HepG2 (cell line): ENCODE measurements around the gene CDC42EP1. TPM values are rescaled to one million over a fixed set of nuclear protein-coding genes. Genes with fewer than 3 reads are reported as not detected.
A peak's percentile ranks its signal among the peaks of the same experiment; 100 is the strongest.

ENCODE experiments used
- DNMT3B ChIP-seq: conservative IDR thresholded peaks from 2 replicates; pipeline ENCODE4 v1.6.1; 2016; ENCODE audit warnings: missing biosample characterization, control low read depth
- DR1 ChIP-seq: sonication (generic); formaldehyde crosslinking; IDR thresholded peaks from 2 replicates; pipeline ENCODE4 v1.8.0; 2021; ENCODE audit warnings: mild to moderate bottlenecking, missing genetic modification reagents, inconsistent platforms
- ELF3 ChIP-seq: IDR thresholded peaks from 2 replicates; pipeline ENCODE4 v1.6.1; 2016; ENCODE audit warnings: missing genetic modification reagents, missing compliant biosample characterization
- FOXK1 ChIP-seq: sonication (generic); formaldehyde crosslinking; IDR thresholded peaks from 2 replicates; pipeline ENCODE4 v1.4.0; 2020; ENCODE audit warnings: low read depth, missing genetic modification reagents, borderline replicate concordance
- GTF3A ChIP-seq: sonication (generic); formaldehyde crosslinking; conservative IDR thresholded peaks from 2 replicates; pipeline ENCODE4 v1.4.0; 2020; ENCODE audit warnings: mild to moderate bottlenecking, missing genetic modification reagents
- HDAC1 ChIP-seq: sonication (generic); formaldehyde crosslinking; IDR thresholded peaks from 2 replicates; pipeline ENCODE4 v1.5.1; 2020; ENCODE audit warnings: mild to moderate bottlenecking, missing genetic modification reagents
- HHEX ChIP-seq: IDR thresholded peaks from 2 replicates; pipeline ENCODE4 v1.6.1; 2016; ENCODE audit warnings: control low read depth
- HOXD1 ChIP-seq: sonication (generic); formaldehyde crosslinking; IDR thresholded peaks from 2 replicates; pipeline ENCODE4 v1.5.0; 2020; ENCODE audit warnings: missing genetic modification reagents
- KMT2B ChIP-seq: IDR thresholded peaks from 2 replicates; pipeline ENCODE4 v1.6.1; 2016; ENCODE audit warnings: missing genetic modification reagents, missing compliant biosample characterization
- MEIS2 ChIP-seq: sonication (generic); formaldehyde crosslinking; IDR thresholded peaks from 2 replicates; pipeline ENCODE4 v1.9.0; 2021; ENCODE audit warnings: mild to moderate bottlenecking, missing genetic modification reagents
- NFKB2 ChIP-seq: sonication (generic); formaldehyde crosslinking; IDR thresholded peaks from 2 replicates; pipeline ENCODE4 v1.4.0; 2020; ENCODE audit warnings: missing genetic modification reagents, borderline replicate concordance
- RELA ChIP-seq: sonication (generic); formaldehyde crosslinking; IDR thresholded peaks from 2 replicates; pipeline ENCODE4 v1.4.0; 2020; ENCODE audit warnings: missing genetic modification reagents
- REPIN1 ChIP-seq: sonication (generic); formaldehyde crosslinking; IDR thresholded peaks from 2 replicates; pipeline ENCODE4 v1.8.0; 2022; ENCODE audit warnings: missing genetic modification reagents, low read depth, mild to moderate bottlenecking, borderline replicate concordance
- SALL1 ChIP-seq: sonication (generic); formaldehyde crosslinking; IDR thresholded peaks from 2 replicates; pipeline ENCODE4 v1.8.0; 2022; ENCODE audit warnings: mild to moderate bottlenecking, missing genetic modification reagents
- SAP130 ChIP-seq: IDR thresholded peaks from 2 replicates; pipeline ENCODE4 v1.6.1; 2016; ENCODE audit warnings: low read depth
- SP4 ChIP-seq: sonication (generic); formaldehyde crosslinking; IDR thresholded peaks from 2 replicates; pipeline ENCODE4 v1.8.1; 2023; ENCODE audit warnings: mild to moderate bottlenecking, missing genetic modification reagents
- ZFP36L2 ChIP-seq: sonication (generic); formaldehyde crosslinking; IDR thresholded peaks from 2 replicates; pipeline ENCODE4 v1.4.0; 2020; ENCODE audit warnings: missing genetic modification reagents
- ZNF235 ChIP-seq: sonication (generic); formaldehyde crosslinking; IDR thresholded peaks from 2 replicates; pipeline ENCODE4 v1.8.1; 2023; ENCODE audit warnings: mild to moderate bottlenecking, missing genetic modification reagents, borderline replicate concordance
- ZNF382 ChIP-seq: sonication (generic); formaldehyde crosslinking; IDR thresholded peaks from 2 replicates; pipeline ENCODE4 v1.5.0; 2020; ENCODE audit warnings: missing genetic modification reagents, mild to moderate bottlenecking, borderline replicate concordance
- polyA plus RNA-seq, 8 experiments: library from polyadenylated mRNA; depleted of rRNA in 3 of 8; stranded (reverse) in 7 of 8; unstranded in 1 of 8; fragments of >200 nt; fragmentation: Illumina TruSeq in 4 of 8; extraction: Trizol in 4 of 8; gene quantifications; 2 replicates each; pipeline versions ENCODE4 v1.2.1 to v1.2.3, GENCODE V29; 2011 to 2016; ENCODE audit warnings: low read depth in 4 of 8, missing spikeins in 1 of 8, mixed read lengths in 1 of 8; ENCODE audit not compliant: insufficient read depth in 1 of 8
- total RNA-seq, 5 experiments: library from RNA; depleted of rRNA; stranded (reverse); fragments of >200 nt; fragmentation: Illumina TruSeq; extraction: Trizol; gene quantifications; 2 replicates each; pipeline ENCODE4 v1.2.3, GENCODE V29; 2016; ENCODE audit warnings: low read depth in 1 of 5
- TF ChIP-seq, protein P1 (sequence below): IDR thresholded peaks from 2 replicates; pipeline ENCODE4 v1.6.1; 2016; ENCODE audit warnings: mild to moderate bottlenecking, missing biosample characterization, missing genetic modification reagents
- TF ChIP-seq, protein P2 (sequence below): sonication (generic); formaldehyde crosslinking; IDR thresholded peaks from 2 replicates; pipeline ENCODE4 v1.4.0; 2020; ENCODE audit warnings: missing genetic modification reagents, mild to moderate bottlenecking, borderline replicate concordance
- TF ChIP-seq, protein P3 (sequence below): sonication (generic); formaldehyde crosslinking; IDR thresholded peaks from 2 replicates; pipeline ENCODE4 v1.4.0; 2020; ENCODE audit warnings: missing genetic modification reagents
- TF ChIP-seq, protein P4 (sequence below): sonication (generic); formaldehyde crosslinking; IDR thresholded peaks from 2 replicates; pipeline ENCODE4 v1.5.0; 2020; ENCODE audit warnings: mild to moderate bottlenecking, missing genetic modification reagents, borderline replicate concordance

Gene CDC42EP1
- total and polyA plus RNA-seq, 2 of the 13 experiments (the other 11 are each of a cell fraction or from before 2014, with no cell fraction given): 17.1 to 29.5 TPM

DNA sequence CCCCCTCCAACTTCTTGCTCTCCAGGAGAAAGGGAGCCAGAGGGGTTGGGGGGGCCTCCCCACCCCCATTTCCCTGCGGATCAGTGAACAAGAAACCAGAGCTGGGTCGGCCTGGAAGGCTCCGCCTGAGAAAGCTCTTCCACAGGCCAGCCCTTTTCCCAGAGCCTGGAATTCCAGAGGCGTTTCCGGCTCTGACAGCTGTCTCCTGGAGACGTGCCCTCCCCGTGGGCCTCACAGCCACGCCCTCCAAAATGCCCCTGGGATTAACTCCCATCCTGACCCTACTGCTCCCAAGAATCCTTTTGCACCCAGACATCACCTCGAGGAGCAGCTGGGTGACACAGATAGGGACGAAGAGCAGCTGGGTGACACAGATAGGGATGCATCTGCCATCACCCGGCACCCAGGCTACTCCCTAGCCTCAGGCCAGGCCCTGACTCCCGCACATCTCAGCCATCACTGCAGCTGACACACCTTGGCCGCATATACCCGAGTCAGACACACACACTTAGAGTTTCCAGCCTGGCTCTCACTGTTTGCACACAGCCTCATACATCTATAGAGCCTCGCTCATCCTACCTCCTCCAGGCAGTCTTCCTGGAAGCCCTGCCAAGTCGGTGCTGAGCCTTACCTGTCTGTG lies 7.6 kb upstream of the CDC42EP1 start (continued):
- no peak for TF ChIP-seq ZNF382 (CRISPR knock-in tag)
- no peak for TF ChIP-seq NFKB2 (CRISPR knock-in tag)
- TF ChIP-seq DNMT3B (CRISPR knock-in tag): no peak
- TF ChIP-seq, protein P1, sequence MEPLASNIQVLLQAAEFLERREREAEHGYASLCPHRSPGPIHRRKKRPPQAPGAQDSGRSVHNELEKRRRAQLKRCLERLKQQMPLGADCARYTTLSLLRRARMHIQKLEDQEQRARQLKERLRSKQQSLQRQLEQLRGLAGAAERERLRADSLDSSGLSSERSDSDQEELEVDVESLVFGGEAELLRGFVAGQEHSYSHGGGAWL (CRISPR knock-in tag): no peak
- peak; percentile 28; the same call in 1 of the 2 replicates for TF ChIP-seq SALL1 (CRISPR knock-in tag)
- TF ChIP-seq ZNF235 (CRISPR knock-in tag): no peak
- 0 out of 2 replicates have a peak, but pooled peaks have one; percentile 25 for TF ChIP-seq REPIN1
- TF ChIP-seq SAP130 (CRISPR knock-in tag): peak; percentile 45; the same call in 1 of the 2 replicates
- no peak for TF ChIP-seq KMT2B (CRISPR knock-in tag)
- no peak for TF ChIP-seq HOXD1 (CRISPR knock-in tag)
- TF ChIP-seq, protein P2, sequence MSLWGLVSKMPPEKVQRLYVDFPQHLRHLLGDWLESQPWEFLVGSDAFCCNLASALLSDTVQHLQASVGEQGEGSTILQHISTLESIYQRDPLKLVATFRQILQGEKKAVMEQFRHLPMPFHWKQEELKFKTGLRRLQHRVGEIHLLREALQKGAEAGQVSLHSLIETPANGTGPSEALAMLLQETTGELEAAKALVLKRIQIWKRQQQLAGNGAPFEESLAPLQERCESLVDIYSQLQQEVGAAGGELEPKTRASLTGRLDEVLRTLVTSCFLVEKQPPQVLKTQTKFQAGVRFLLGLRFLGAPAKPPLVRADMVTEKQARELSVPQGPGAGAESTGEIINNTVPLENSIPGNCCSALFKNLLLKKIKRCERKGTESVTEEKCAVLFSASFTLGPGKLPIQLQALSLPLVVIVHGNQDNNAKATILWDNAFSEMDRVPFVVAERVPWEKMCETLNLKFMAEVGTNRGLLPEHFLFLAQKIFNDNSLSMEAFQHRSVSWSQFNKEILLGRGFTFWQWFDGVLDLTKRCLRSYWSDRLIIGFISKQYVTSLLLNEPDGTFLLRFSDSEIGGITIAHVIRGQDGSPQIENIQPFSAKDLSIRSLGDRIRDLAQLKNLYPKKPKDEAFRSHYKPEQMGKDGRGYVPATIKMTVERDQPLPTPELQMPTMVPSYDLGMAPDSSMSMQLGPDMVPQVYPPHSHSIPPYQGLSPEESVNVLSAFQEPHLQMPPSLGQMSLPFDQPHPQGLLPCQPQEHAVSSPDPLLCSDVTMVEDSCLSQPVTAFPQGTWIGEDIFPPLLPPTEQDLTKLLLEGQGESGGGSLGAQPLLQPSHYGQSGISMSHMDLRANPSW (CRISPR knock-in tag): no peak
- TF ChIP-seq HHEX (CRISPR knock-in tag): no peak
- TF ChIP-seq ELF3 (CRISPR knock-in tag): peak; percentile 42; the same call in 1 of the 2 replicates
- no peak for TF ChIP-seq GTF3A
- TF ChIP-seq FOXK1: no peak
- TF ChIP-seq DR1 (CRISPR knock-in tag): no peak
- TF ChIP-seq MEIS2 (CRISPR knock-in tag): 0 out of 2 replicates have a peak, but pooled peaks have one; percentile 25
- peak; percentile 55; the same call in 1 of the 2 replicates for TF ChIP-seq HDAC1 (CRISPR knock-in tag)
- peak; percentile 32; the same call in 1 of the 2 replicates for TF ChIP-seq SP4
- TF ChIP-seq, protein P3, sequence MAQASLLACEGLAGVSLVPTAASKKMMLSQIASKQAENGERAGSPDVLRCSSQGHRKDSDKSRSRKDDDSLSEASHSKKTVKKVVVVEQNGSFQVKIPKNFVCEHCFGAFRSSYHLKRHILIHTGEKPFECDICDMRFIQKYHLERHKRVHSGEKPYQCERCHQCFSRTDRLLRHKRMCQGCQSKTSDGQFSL (CRISPR knock-in tag): no peak
- TF ChIP-seq ZFP36L2: no peak
- TF ChIP-seq, protein P4, sequence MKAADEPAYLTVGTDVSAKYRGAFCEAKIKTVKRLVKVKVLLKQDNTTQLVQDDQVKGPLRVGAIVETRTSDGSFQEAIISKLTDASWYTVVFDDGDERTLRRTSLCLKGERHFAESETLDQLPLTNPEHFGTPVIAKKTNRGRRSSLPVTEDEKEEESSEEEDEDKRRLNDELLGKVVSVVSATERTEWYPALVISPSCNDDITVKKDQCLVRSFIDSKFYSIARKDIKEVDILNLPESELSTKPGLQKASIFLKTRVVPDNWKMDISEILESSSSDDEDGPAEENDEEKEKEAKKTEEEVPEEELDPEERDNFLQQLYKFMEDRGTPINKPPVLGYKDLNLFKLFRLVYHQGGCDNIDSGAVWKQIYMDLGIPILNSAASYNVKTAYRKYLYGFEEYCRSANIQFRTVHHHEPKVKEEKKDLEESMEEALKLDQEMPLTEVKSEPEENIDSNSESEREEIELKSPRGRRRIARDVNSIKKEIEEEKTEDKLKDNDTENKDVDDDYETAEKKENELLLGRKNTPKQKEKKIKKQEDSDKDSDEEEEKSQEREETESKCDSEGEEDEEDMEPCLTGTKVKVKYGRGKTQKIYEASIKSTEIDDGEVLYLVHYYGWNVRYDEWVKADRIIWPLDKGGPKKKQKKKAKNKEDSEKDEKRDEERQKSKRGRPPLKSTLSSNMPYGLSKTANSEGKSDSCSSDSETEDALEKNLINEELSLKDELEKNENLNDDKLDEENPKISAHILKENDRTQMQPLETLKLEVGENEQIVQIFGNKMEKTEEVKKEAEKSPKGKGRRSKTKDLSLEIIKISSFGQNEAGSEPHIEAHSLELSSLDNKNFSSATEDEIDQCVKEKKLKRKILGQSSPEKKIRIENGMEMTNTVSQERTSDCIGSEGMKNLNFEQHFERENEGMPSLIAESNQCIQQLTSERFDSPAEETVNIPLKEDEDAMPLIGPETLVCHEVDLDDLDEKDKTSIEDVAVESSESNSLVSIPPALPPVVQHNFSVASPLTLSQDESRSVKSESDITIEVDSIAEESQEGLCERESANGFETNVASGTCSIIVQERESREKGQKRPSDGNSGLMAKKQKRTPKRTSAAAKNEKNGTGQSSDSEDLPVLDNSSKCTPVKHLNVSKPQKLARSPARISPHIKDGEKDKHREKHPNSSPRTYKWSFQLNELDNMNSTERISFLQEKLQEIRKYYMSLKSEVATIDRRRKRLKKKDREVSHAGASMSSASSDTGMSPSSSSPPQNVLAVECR (CRISPR knock-in tag): peak; percentile 32; the same call in 1 of the 2 replicates
- no peak for TF ChIP-seq RELA
